ENCODE data around the gene AFDN.

Gene AFDN

DNA sequence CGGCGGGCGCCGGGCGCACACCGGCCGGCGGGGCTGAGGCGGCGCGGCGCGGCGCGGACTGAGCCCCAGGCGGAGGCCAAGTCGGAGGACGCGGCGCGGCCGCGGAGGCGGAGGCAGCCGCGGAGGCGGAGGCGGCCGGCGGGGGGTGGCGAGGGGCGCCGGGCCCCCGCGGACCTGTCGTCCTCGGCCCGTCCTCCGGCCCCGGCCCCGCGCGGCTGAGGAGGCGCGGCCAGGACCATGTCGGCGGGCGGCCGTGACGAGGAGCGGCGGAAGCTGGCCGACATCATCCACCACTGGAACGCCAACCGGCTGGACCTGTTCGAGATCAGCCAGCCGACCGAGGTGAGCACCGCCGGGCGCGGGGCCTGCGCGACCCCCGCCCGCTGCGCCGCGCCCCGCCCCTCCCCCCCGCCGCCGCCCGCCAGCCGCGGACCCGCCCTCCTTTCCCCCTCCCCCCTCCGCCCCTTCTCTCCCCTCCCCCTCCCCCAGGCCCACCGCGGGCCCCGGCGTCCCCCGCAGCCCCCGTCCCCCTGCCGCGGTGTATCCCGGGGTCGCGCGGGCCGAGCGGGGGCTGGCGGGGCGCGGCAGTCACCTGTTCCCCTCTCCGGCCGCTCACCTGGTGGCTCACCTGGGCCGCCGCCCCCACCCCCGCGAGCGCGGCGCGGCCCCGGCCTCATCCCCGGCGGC lies at the start of gene AFDN:
TSS of gene AFDN (plus strand) at position 16 of the 687 bp plus-strand sequence. CDS start at position 238, 222 bp downstream.
- no peak for DNase-seq

DNA sequence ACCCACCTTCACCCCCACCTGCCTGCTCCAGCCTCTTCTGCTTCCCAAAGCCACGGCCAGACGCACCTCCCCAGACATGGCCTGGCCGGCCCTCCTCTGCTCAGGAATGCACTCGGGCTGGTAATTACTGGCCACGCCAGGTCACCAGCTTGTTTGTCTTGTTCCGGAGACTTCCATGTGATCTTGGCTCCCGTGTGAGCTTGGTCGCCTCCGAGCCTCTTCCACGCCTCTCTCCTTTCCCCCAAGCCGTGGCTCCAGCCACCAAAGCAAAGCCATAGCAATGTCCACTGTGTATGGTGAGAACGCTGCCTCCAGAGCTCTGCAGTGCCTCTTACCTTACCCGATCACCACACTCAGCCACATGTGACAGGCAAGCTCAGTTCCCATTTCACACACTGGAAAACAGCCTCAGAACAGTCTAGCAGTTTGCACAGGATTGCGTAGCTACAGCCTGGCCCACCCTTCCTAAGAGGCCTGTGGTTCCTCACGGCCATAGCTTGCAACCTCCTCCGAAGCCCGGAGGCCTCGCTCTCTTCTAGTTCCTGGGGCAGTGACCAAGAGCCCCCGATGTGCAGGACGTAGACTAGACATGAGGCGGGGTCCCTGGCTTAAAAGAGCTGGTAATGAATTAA lies 48.1 kb upstream of the AFDN start:
- DNase-seq = no peak

GRCh38 chr6:167779129-167779992 lies 47.4 kb upstream of the AFDN start:
- DNase-seq = no peak

DNA sequence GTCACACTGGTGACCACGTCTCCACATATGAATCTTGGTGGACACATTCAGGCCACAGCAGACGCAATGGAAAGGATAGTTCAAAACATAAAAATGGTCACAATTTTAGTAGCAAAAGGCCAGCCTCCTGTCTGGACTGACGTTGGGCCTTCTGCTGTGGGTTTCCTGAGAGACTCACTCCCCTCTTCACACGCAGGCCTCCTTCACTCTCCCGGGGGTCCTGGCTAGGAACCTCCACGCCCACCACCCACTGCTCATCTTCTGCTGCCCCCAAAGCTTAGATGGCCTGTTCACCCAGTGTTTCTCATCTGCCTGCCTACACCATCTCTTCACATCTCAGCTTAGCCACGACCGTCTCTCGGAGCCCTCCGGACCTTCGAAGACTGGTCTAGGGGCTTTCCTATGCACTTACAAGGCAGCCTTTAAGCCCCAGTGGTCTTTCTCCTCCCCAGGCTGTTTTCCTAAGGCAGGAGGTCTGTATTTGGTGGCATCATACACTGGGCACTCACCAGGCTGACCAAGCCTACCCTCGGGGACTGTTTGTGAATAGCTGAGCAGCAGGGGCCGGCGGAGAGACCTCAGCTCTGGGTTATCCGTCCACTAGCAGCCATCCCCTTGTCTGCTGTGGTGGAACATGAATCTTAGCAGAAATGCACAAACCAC lies 46.6 kb upstream of the AFDN start:
- DNase-seq = no peak

GRCh38 chr6:167781066-167781767 lies 45.5 kb upstream of the AFDN start:
- no peak for DNase-seq

DNA sequence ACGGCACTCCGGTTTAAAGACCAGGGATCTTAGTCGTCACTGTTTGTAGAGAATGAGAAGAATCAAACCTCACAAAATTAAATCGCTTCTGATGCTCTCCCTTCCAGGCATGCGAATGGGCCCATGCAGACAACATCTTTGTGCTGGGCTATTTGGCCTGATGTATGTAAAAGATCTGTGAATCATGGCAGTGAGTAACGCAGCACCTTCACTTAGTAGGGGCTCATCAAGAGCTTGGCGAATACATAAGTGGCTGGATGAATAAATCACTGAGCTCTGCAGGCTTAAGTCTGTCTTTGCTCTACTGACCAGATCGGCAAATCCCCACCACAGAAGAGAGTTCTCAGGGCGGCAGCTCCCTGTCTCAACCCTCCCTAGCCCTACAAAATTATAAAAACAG lies 44.8 kb upstream of the AFDN start:
- DNase-seq = no peak

DNA sequence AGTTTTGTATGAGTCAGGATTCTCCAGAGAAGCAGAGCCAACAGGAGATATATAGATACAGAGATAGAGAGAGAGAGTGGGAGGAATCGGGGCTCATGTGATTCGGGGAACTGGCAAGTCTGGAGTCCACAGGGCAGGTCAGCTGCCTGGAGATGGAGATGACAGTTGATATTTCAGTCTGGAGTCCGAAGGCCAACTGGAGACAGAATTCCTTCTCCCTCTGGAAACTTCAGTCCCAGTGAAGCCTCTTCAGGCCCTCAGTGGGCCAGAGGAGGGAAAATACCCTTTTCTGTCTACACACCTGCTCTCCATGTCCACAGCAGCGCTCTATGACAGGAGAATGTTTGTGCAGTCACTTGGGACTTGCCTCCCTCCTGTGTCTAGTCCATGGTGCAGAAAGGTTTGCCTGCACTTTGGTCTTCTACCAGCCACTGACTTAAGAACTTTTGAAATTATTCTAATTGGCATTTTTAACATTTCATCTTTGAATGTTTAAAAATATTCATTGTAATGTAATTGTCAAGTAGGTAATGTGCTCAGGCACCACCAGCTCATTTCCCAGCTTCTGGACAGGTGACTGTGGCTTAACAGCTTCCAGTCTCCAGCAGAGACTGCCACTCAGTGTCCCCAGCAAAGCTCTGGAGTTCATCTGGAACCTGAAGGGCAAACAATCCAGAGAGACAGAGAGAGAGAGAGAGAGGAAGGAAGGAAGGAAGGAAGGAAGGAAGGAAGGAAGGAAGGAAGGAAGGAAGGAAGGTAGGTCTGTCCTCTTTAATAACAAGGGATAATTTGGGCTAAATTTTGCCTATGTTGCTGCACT lies 43.8 kb upstream of the AFDN start:
- DNase-seq = no peak

DNA sequence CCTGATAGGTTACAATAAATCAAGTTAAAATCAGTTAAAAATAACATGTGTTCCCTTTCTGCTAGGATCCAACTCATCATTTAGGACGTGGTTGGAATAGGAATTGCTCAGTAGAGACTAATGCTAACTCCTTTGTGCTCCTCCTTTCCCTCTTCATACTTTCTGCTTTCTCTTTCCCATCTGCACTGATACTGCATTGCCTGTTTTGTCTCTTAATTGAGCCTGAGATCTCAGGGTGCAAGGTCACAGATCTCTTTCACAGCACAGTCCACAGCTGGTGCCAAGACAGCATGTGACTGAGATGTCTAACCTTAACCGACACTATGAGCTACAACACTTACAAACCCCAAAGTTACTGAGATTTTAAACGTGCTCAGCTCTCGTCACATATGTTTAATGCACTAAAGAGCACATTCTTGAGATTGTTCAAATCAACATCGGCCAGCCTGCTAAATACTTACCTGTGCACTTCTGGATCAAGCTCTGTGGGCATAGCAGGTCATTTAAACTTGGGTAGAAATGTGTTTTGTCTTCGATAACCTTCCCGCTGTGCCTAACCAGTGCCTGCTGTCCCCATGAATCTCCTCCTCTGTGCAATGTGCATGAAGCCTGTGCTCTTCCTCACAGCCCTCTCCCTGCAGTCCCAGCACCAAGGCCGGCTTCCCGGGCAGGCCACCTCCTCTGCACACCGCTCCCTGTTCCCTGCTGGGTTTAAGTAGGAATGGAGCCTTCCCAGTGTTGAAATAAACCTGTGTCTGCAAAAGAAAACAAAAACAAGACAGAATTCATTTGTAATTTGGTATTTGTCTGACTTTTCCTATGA lies 39.6 kb upstream of the AFDN start:
- no peak for DNase-seq

- no peak for DNase-seq
Observed at GRCh38 chr6:167787896-167788562, 38.7 kb upstream of the AFDN start.

DNA sequence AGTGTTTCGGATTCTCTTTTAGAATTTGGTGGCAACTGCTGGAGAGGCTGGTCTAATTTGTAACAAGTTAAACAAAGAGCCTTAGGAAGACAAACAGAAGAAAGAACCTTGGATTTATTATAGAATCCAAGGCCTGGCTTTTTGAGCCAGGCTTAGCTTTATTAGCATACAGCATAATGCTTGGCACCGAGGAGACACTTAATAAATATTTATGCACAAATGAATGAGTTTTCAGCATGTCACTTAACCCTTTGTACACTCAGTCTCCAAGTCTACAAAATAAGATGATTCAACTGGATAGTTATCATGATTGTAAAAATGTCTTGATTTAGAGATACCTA lies 38.2 kb upstream of the AFDN start:
- DNase-seq = no peak

DNA sequence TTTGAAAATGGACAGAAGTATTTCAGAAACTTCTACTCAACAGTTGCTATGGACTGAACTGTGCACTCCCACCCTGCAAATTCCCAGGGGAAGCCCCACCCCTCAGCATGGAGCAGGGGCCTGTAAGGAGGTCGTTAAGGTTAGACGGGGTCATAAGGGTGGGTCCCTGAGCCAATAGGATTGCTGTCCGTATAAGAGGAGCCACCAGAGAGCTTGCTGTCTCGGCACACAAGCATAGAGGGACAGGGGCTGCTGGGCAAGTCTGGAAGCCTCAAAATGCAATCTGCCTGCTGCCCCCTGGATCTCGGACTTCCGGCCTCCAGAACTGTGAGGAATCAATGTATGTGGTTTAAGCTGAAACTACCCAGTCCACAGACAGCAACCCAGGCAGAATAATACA lies 37.4 kb upstream of the AFDN start:
- DNase-seq = no peak

GRCh38 chr6:167791091-167791779 lies 35.5 kb upstream of the AFDN start:
- DNase-seq = no peak

- DNase-seq = no peak
Observed at GRCh38 chr6:167791780-167792478, 34.8 kb upstream of the AFDN start.

- no peak for DNase-seq
Observed at GRCh38 chr6:167793421-167793820, 33.3 kb upstream of the AFDN start.

DNA sequence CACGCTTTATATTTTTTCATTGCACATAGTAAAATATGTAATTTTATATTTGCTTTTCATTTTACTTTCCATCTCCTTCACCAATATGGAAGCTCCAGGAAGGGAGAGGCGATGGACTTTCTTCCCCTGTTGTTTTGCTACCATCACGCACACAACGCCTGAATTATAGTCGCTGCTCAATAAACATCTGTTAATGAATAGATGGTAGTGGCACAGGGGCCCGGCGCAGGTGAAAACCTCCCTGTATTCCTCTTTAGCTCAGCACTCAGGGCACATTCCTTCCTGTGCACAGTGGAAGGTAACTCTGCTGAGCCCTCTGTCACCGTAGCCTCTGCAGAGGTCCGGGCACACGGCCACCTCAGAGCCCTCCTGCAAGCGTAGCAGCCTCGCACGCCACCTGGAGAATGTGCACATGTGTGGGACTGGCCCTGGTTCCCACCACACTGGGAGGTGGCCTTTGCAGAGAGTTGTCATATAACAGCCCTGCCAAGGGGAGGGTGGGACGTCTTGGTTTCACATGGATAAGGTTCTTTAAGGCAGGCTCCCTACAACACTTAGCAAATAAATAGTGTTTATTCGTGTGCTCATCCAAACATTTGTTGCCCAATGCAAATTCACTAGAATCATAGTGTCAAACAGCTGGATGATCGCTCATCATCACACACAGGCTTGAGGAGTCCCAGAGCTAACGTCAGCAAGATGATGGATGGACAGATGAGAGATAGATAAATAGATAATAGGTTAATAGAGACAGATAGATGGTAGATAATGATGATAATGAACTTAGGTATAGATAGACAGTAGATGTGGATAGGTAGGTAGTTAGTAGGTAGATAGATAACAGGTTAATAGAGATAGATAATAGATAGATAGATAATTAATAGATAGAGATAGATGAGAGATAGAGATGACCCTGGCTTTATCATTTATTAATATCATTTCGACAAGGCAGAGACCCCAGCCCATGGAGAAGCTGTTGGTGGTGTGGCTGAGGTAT lies 32.3 kb upstream of the AFDN start:
- DNase-seq = no peak

DNA sequence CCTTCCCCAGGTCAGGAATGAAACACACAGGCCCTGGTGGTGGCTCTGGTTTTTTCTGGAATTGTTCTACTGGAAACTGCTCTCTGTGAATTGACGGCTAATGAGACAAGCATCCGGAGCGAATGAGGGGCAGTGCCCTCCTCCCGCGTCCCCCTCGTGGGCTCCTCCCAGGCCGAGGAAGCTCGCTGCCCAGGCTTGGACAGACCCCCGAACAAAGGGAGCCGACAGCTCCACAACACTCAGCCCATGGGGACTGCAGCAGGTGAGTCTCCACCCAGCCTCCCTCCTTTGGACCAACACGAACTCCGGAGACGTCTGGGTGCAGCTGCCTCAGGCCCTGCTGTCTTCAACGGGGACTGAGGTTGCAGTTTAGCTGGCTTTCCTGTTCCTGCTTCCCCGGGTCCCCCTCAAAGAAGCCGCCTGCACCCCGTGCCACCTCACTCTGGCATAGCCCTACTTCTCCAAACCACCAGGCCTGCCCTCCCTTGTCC lies 31.3 kb upstream of the AFDN start:
- no peak for DNase-seq

DNA sequence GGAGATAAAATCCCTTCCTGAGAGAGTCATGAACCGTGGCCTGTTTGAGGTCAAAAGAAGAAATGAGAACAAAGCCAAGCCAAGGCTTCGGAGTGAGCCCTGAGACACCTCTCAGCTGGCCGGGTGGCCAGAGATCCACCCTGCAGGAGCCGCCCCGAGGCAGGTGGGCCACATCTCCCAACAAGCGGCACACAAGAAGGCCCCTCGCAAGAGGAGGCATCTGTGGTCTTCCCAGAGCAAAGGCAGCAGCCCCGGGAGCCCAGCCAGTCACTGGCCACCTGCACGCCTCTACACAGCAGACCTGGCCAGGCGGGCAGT lies 30.9 kb upstream of the AFDN start:
- DNase-seq = no peak
